Measurements from ENCODE around the gene LHX3.

LHX3 gene

GRCh38 chr9:136242918-136243525, 38.1 kb upstream of the LHX3 start:
- H3K9ac ChIP-seq (ENCODE audit: low read length), result no peak overlapping the region
- H3K36me3 ChIP-seq (replicated peaks; ENCODE audit: low read depth, low read length), result no peaks in the 10 kb centered on the region
- H2AFZ ChIP-seq (ENCODE audit: low read depth, low read length), result no peak overlapping the region
- TF ChIP-seq, protein P1, sequence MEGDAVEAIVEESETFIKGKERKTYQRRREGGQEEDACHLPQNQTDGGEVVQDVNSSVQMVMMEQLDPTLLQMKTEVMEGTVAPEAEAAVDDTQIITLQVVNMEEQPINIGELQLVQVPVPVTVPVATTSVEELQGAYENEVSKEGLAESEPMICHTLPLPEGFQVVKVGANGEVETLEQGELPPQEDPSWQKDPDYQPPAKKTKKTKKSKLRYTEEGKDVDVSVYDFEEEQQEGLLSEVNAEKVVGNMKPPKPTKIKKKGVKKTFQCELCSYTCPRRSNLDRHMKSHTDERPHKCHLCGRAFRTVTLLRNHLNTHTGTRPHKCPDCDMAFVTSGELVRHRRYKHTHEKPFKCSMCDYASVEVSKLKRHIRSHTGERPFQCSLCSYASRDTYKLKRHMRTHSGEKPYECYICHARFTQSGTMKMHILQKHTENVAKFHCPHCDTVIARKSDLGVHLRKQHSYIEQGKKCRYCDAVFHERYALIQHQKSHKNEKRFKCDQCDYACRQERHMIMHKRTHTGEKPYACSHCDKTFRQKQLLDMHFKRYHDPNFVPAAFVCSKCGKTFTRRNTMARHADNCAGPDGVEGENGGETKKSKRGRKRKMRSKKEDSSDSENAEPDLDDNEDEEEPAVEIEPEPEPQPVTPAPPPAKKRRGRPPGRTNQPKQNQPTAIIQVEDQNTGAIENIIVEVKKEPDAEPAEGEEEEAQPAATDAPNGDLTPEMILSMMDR (IDR thresholded peaks at IDR 0.05; ENCODE audit: low read depth, low read length), result no peak
- no peak for TF ChIP-seq EZH2phosphoT487 (IDR thresholded peaks at IDR 0.05; ENCODE audit: low read depth)
- H3K9me3 ChIP-seq (ENCODE audit: insufficient read depth, low read length), result no peaks in the 10 kb centered on the region
- H3K27me3 ChIP-seq (ENCODE audit: low read depth, low read length), result no peaks in the 10 kb centered on the region
- no peak overlapping the region for H3K27ac ChIP-seq (ENCODE audit: low read length)
- H3K4me3 ChIP-seq (ENCODE audit: low read length), result no peak overlapping the region
- H4K20me1 ChIP-seq (ENCODE audit: insufficient read depth, low read length), result peaks cover 61% of the 10 kb centered on the region
- peaks cover 74% of the 10 kb centered on the region for H3K79me2 ChIP-seq (ENCODE audit: low read length)
- peaks cover 39% of the 10 kb centered on the region for H3K4me1 ChIP-seq (ENCODE audit: low read length)
- no peak overlapping the region for H3K4me2 ChIP-seq (ENCODE audit: low read length)

GRCh38 chr9:136242248-136242647, 37.3 kb upstream of the LHX3 start:
- peaks cover 67% of the 10 kb centered on the region for H4K20me1 ChIP-seq (ENCODE audit: insufficient read depth, low read length)
- H2AFZ ChIP-seq (ENCODE audit: low read depth, low read length), result no peak overlapping the region
- no peaks in the 10 kb centered on the region for H3K27me3 ChIP-seq (ENCODE audit: low read depth, low read length)
- H3K9ac ChIP-seq (ENCODE audit: low read length), result no peak overlapping the region
- no peak overlapping the region for H3K4me3 ChIP-seq (ENCODE audit: low read length)
- H3K4me2 ChIP-seq (ENCODE audit: low read length), result no peak overlapping the region
- no peak overlapping the region for H3K27ac ChIP-seq (ENCODE audit: low read length)
- peaks cover 39% of the 10 kb centered on the region for H3K4me1 ChIP-seq (ENCODE audit: low read length)
- H3K9me3 ChIP-seq (ENCODE audit: insufficient read depth, low read length), result no peaks in the 10 kb centered on the region
- peaks cover 82% of the 10 kb centered on the region for H3K79me2 ChIP-seq (ENCODE audit: low read length)
- H3K36me3 ChIP-seq (replicated peaks; ENCODE audit: low read depth, low read length), result peaks cover 3% of the 10 kb centered on the region
- TF ChIP-seq, protein P1 (IDR thresholded peaks at IDR 0.05; ENCODE audit: low read depth, low read length), result no peak
- TF ChIP-seq EZH2phosphoT487 (IDR thresholded peaks at IDR 0.05; ENCODE audit: low read depth), result no peak

DNA sequence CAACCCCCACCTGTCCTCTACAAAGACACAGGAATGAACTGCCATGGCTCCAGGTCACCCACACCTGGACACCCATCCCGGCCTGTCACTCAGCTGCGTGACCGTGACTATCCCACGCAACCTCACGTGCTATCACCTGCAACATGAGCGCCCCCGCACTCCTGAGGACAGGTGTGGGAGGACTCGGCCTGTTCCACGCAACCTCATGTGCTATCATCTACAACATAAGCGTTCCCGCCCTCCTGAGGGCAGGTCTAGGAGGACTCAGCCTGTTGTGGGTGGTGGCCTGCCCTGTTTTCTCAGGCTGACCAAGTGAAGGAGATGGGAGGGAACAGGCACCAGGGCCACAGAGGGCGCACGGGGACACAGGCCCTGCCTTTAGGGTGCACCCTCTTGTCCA, 36.6 kb upstream of the LHX3 start:
- H3K4me1 ChIP-seq (ENCODE audit: low read length), result peaks cover 39% of the 10 kb centered on the region
- no peak for TF ChIP-seq EZH2phosphoT487 (IDR thresholded peaks at IDR 0.05; ENCODE audit: low read depth)
- TF ChIP-seq, protein P1 (IDR thresholded peaks at IDR 0.05; ENCODE audit: low read depth, low read length), result no peak
- H3K4me2 ChIP-seq (ENCODE audit: low read length), result no peak overlapping the region
- H4K20me1 ChIP-seq (ENCODE audit: insufficient read depth, low read length), result peaks cover 67% of the 10 kb centered on the region
- no peaks in the 10 kb centered on the region for H3K27me3 ChIP-seq (ENCODE audit: low read depth, low read length)
- no peaks in the 10 kb centered on the region for H3K9me3 ChIP-seq (ENCODE audit: insufficient read depth, low read length)
- no peak overlapping the region for H3K9ac ChIP-seq (ENCODE audit: low read length)
- H3K36me3 ChIP-seq (replicated peaks; ENCODE audit: low read depth, low read length), result peaks cover 3% of the 10 kb centered on the region
- peaks cover 83% of the 10 kb centered on the region for H3K79me2 ChIP-seq (ENCODE audit: low read length)
- H3K27ac ChIP-seq (ENCODE audit: low read length), result no peak overlapping the region
- no peak overlapping the region for H2AFZ ChIP-seq (ENCODE audit: low read depth, low read length)
- H3K4me3 ChIP-seq (ENCODE audit: low read length), result no peak overlapping the region

- Histone ChIP-seq H3K36me3 (replicated peaks; ENCODE audit: low read depth, low read length) (peaks cover 3% of the 10 kb centered on the region), H2AFZ (ENCODE audit: low read depth, low read length) (no peak overlapping the region), H4K20me1 (ENCODE audit: insufficient read depth, low read length) (peaks cover 69% of the 10 kb centered on the region), H3K9me3 (ENCODE audit: insufficient read depth, low read length) (no peaks in the 10 kb centered on the region), H3K4me1 (ENCODE audit: low read length) (peaks cover 34% of the 10 kb centered on the region), H3K27ac (ENCODE audit: low read length) (no peak overlapping the region), H3K4me2 (ENCODE audit: low read length) (no peak overlapping the region), H3K9ac (ENCODE audit: low read length) (no peak overlapping the region), H3K4me3 (ENCODE audit: low read length) (no peak overlapping the region), H3K79me2 (ENCODE audit: low read length) (peaks cover 86% of the 10 kb centered on the region), H3K27me3 (ENCODE audit: low read depth, low read length) (no peaks in the 10 kb centered on the region)
- no peak for TF ChIP-seq EZH2phosphoT487 (IDR thresholded peaks at IDR 0.05; ENCODE audit: low read depth)
- TF ChIP-seq, protein P1 (IDR thresholded peaks at IDR 0.05; ENCODE audit: low read depth, low read length), result no peak
Measured at GRCh38 chr9:136240941-136241340, 36.0 kb upstream of the LHX3 start.

Measured in OCI-LY3 (cell line).